HG03460 (cell line): ENCODE measurements around the gene RNF39.
"Not testable (repeated sequence)": the region's sequence is repeated elsewhere in the genome, so short reads cannot be mapped to it uniquely, and the experiment has no call there.

Experiments
- ATAC-seq: cut with Tn5 transposase; IDR thresholded peaks from one replicate; pipeline ENCODE4 v1.9.1; 2021; ENCODE audit not compliant: unreplicated experiment

The RNF39 gene

GRCh38 chr6:30062471-30063178 lies 12.9 kb downstream of the RNF39 start:
- ATAC-seq = no peak

DNA sequence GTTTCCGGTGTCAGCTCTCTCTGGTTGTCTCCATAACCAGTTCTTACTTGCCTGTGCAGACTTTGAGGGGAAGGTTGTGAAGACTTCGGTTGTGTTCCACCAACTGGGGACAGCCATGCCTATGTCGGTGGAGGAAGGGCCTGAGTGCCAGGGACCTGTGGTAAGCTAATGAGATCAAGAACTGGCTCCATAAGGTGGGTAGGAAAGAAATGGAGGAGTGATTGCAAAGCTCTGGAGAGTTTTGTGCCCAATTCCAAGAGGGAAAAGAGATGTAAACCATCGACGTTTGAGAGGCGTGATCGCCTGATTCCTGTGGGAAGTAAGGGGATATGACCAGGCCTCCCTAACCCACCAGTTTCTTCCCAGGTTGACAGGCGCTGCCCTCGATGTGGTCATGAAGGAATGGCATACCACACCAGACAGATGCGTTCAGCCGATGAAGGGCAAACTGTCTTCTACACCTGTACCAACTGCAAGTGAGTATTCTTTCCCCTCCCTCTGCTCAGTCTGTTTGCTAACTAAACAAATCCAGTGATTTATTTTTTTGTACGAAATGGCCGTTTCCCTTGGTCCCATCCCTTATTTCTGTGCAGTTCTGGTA lies 13.6 kb downstream of the RNF39 start:
- ATAC-seq = peak; percentile 22

GRCh38 chr6:30061092-30061857 lies 14.3 kb downstream of the RNF39 start, which contains the start of gene POLR1H:
POLR1H (plus strand) TSS chr6:30061265; CDS start chr6:30061525, 260 bp downstream.
- peak; percentile 77 for ATAC-seq

GRCh38 chr6:30060606-30061091 lies 14.9 kb downstream of the RNF39 start:
- peak; percentile 25 for ATAC-seq

- no peak for ATAC-seq
These were observed 20.1 kb downstream of the RNF39 start for GRCh38 chr6:30055513-30055912.

DNA sequence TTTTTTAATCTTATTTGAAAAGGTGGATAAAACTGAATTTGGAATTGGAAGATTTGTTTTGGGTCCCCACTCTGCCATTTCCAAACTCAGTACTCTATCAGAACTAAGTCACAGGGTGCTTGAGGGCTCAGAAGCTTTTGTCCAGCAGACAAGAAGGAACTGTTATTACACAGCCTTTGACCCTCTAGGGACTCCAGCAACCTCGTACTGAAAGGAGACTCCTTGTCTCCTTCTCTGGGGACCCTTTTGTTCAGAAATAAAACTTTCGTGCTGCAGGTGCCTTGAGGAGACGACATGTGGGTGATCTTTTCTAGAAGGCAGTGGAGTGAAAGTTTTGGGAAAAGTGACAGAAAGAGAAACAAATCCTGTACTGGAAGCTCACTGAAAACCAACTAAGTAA lies 21.9 kb downstream of the RNF39 start:
- ATAC-seq = no peak

GRCh38 chr6:30047220-30047619 lies 28.3 kb downstream of the RNF39 start:
- no peak for ATAC-seq

DNA sequence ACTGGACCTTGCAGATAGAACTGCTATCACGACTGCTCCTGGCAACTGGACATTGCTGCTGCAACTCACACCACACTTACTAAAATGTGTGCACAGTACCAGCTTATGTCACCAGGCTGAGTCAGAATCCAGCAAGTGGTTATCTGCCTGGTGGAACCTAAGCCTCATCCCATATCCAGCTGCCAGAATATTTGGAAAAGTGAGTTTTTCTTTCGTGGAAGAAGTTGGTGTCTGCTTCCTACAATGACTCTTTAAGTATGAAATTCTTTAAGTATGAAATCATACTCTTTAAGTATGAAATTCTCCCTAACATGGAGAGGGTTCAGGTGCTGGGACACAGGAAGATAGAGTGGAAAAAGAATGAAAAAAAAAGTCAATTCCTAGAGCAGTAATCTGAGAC lies 30.9 kb downstream of the RNF39 start:
- no peak for ATAC-seq

GRCh38 chr6:30043744-30044143 lies 31.8 kb downstream of the RNF39 start:
- ATAC-seq = no peak

- ATAC-seq = no peak
These were observed 32.7 kb downstream of the RNF39 start for GRCh38 chr6:30042914-30043313.

- ATAC-seq = no peak
These were observed 33.1 kb downstream of the RNF39 start for GRCh38 chr6:30042476-30042875.

GRCh38 chr6:30041821-30042220 lies 33.7 kb downstream of the RNF39 start:
- no peak for ATAC-seq

DNA sequence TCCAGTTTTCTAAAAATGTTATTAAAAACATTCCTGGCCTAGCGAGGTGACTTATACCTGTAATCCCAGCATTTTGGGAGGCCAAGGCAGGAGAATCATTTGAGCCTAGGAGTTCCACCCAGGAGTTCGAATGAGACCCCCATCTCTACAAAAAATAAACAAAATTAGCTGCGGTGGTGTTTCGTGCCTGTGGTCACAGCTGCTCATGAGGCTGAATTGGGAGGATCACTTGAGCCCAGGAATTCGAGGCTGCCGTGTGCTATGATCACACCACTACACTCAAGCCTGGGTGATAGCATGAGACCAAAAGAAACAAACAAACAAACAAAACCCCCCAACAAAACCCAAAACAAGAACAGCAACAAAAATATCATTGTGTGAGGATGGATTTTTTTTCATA lies 34.3 kb downstream of the RNF39 start:
- no peak for ATAC-seq

DNA sequence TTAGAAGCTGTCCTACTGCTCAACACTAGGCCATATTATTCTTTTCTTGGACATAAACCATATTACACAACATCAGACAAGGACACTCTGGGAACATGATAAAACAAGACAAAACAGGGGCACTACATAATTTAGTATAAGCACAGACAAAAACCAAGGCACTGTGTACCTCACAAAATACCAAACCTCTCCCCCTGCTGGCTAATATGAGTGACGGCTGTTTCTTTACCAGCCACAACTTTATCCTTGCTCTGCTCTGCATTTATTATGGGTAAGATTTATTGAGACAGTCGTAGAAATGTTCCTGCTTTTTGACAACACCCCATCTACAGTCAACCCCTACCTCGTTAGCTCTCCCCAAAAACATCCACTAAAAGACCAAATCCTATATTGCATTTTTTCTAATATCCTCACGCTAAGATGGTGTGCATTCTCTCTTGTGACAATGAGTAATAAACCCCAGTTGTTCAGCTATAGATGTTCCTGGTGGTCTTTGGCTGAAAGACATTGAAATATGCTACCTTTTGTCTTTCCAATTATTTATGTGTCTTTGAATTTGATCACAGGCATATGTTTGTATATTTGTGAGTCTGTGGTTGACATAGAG lies 38.3 kb downstream of the RNF39 start:
- no peak for ATAC-seq

- no peak for ATAC-seq
These were observed 39.8 kb downstream of the RNF39 start for GRCh38 chr6:30035784-30036183.

- ATAC-seq = not testable (repeated sequence)
These were observed 42.1 kb downstream of the RNF39 start for GRCh38 chr6:30033440-30033839.

DNA sequence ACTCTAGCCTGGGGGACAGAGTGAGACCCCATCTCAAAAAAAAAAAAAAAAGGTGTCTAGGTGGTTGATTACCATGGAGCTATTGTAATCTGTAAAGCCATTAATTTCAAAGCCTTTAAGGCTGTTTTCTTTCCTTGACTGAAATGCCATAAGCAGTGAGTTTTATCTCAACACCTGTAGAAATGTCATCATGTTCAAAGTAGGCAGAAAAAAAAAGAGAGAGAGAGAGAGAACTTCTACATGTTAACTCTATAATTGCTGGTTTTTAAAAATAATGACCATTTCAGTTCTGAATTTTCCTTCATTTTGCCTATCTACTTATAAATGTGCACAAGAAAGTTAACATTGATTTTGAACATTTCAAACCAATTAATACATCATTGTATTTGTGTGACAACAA lies 44.2 kb downstream of the RNF39 start:
- no peak for ATAC-seq

GRCh38 chr6:30029588-30029987 lies 46.0 kb downstream of the RNF39 start:
- no peak for ATAC-seq

- no peak for ATAC-seq
These were observed 50.4 kb downstream of the RNF39 start for GRCh38 chr6:30025186-30025585.

GRCh38 chr6:30022712-30023111 lies 52.9 kb downstream of the RNF39 start:
- not testable (repeated sequence) for ATAC-seq

DNA sequence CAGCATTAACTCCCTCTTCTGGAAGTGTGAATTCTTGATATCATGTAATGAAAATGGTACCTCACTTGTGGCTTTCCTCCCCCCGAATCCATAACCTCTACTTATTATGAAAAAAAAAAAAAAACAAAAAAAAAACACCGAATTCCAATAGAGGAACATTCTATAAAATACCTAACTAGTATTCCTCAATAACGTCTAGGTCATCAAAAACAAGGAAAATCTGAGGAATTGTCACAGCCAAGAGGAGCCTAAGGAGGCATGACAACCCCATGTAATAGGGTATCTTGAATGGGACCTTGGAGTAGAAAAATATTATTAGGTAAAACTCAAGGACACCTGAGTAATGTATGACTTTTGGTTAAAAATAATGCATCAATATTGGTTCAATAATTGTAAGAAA lies 53.4 kb downstream of the RNF39 start:
- no peak for ATAC-seq
